NCI-H446 treated with DMSO at 0.1 percent for 48 hours (cell line): Measurements from ENCODE around the gene H2AZ2.
"Not testable (repeated sequence)": the region's sequence is repeated elsewhere in the genome, so short reads cannot be mapped to it uniquely, and the experiment has no call there.

Experiments used
- DNase-seq: peaks from one replicate; lab custom pipeline; 2025; lab: John Stamatoyannopoulos, UW

The H2AZ2 gene

GRCh38 chr7:44847920-44848634 lies at the start of gene H2AZ2:
Gene H2AZ2, minus strand, starts transcription at chr7:44848087. Its CDS starts 116 bp downstream, at chr7:44847971.
- DNase-seq = peak; percentile 100

- no peak for DNase-seq
Measured at GRCh38 chr7:44897309-44897708, 49.4 kb upstream of the H2AZ2 start.

- DNase-seq = no peak
Measured at GRCh38 chr7:44894888-44895580, 47.1 kb upstream of the H2AZ2 start.

GRCh38 chr7:44893710-44894234 lies 45.9 kb upstream of the H2AZ2 start:
- no peak for DNase-seq

- no peak for DNase-seq
Measured at GRCh38 chr7:44891791-44892190, 43.9 kb upstream of the H2AZ2 start.

GRCh38 chr7:44891372-44891771 lies 43.5 kb upstream of the H2AZ2 start:
- DNase-seq = no peak

GRCh38 chr7:44889086-44889781 lies 41.3 kb upstream of the H2AZ2 start:
- DNase-seq = no peak

- no peak for DNase-seq
Measured at GRCh38 chr7:44887293-44887692, 39.4 kb upstream of the H2AZ2 start.

GRCh38 chr7:44885394-44886317 lies 37.8 kb upstream of the H2AZ2 start, which contains the start of gene PURB:
Gene PURB, minus strand, starts transcription at chr7:44885530. Its CDS starts 182 bp downstream, at chr7:44885348.
- DNase-seq = peak; percentile 91

- DNase-seq = peak; percentile 20
Measured at GRCh38 chr7:44884621-44885393, 36.9 kb upstream of the H2AZ2 start.

- no peak for DNase-seq
Measured at GRCh38 chr7:44883961-44884620, 36.2 kb upstream of the H2AZ2 start.

GRCh38 chr7:44882899-44883298 lies 35.0 kb upstream of the H2AZ2 start:
- DNase-seq = no peak

GRCh38 chr7:44881610-44882009 lies 33.7 kb upstream of the H2AZ2 start:
- no peak for DNase-seq

- DNase-seq = no peak
Measured at GRCh38 chr7:44881066-44881600, 33.2 kb upstream of the H2AZ2 start.

- no peak for DNase-seq
Measured at GRCh38 chr7:44880317-44881018, 32.6 kb upstream of the H2AZ2 start.

- no peak for DNase-seq
Measured at GRCh38 chr7:44876393-44876792, 28.5 kb upstream of the H2AZ2 start.

- DNase-seq = no peak
Measured at GRCh38 chr7:44875241-44875640, 27.4 kb upstream of the H2AZ2 start.

GRCh38 chr7:44872787-44873186 lies 24.9 kb upstream of the H2AZ2 start:
- DNase-seq = no peak

- DNase-seq = not testable (repeated sequence)
Measured at GRCh38 chr7:44871918-44872317, 24.0 kb upstream of the H2AZ2 start.
